ENCODE results near the gene MIA. TPM values are rescaled to one million over a fixed set of nuclear protein-coding genes. Genes with fewer than 3 reads are reported as not detected.
A peak's percentile ranks its signal among the peaks of the same experiment; 100 is the strongest.
"Not testable (repeated sequence)": the region's sequence is repeated elsewhere in the genome, so short reads cannot be mapped to it uniquely, and the experiment has no call there.

MIA gene
- total and polyA plus RNA-seq, 2 of the 8 experiments (the other 6 are each of a cell fraction or from before 2014, with no cell fraction given): not detected

GRCh38 chr19:40818480-40819399 lies 43.4 kb downstream of the MIA start:
- Histone ChIP-seq H4K5ac (ENCODE audit: insufficient read length, low read depth, low read length) (peak overlapping the region; percentile 72), H3K18ac (ENCODE audit: extremely low read depth, low read length) (peak overlapping the region; percentile 90), H2BK5ac (ENCODE audit: low read depth, low read length) (peak overlapping the region; percentile 88; the same call in 1 of the 2 replicates), H4K8ac (ENCODE audit: extremely low read depth, insufficient read depth, low read length) (peak overlapping the region; percentile 51; the same call in 1 of the 2 replicates), H3K4me2 (ENCODE audit: insufficient read depth in 1 of 2, low read depth in 2 of 2, low read length in 2 of 2) (peak overlapping the region; percentile 85 to 93), H2BK15ac (ENCODE audit: low read length) (peak overlapping the region; percentile 99; the same call in 1 of the 2 replicates), H3K4me3 (ENCODE audit: extremely low read depth in 1 of 4, insufficient read depth in 2 of 4, low read depth in 3 of 4, low read length in 4 of 4) (peak overlapping the region in 2 of 4 experiments; percentile 11 to 49; a peak in 2 of 8 replicates), H2AFZ (ENCODE audit: low read length) (peak overlapping the region; percentile 92; the same call in 1 of the 2 replicates), H2BK12ac (ENCODE audit: low read depth, low read length) (peak overlapping the region; percentile 92; the same call in 1 of the 2 replicates)
- H2BK20ac ChIP-seq (ENCODE audit: low read length); H4K20me1 ChIP-seq (replicated peaks in 1 of 2; ENCODE audit: control insufficient read depth in 1 of 2, insufficient read depth in 2 of 2, low read length in 2 of 2); H3K79me1 ChIP-seq (ENCODE audit: low read depth, low read length); H3K23me2 ChIP-seq (ENCODE audit: low read depth, low read length); H3K27me3 ChIP-seq (replicated peaks in 1 of 4; ENCODE audit: control insufficient read depth in 3 of 4, extremely low read depth in 1 of 4, insufficient read depth in 3 of 4, low read length in 3 of 4); FAIRE-seq; H3K79me2 ChIP-seq (ENCODE audit: control insufficient read depth in 1 of 2, insufficient read depth in 2 of 2, low read length in 2 of 2); H3K14ac ChIP-seq (ENCODE audit: insufficient read length); H3K4ac ChIP-seq (replicated peaks; ENCODE audit: insufficient read length, low read depth, low read length); H3K36me3 ChIP-seq (ENCODE audit: control insufficient read depth in 2 of 4, insufficient read depth in 4 of 4, low read length in 3 of 4); H2BK120ac ChIP-seq (replicated peaks; ENCODE audit: low read depth, low read length); H2AK5ac ChIP-seq (ENCODE audit: low read depth, low read length); H3K9ac ChIP-seq (replicated peaks in 1 of 4; ENCODE audit: extremely low read depth in 1 of 4, low read depth in 3 of 4, low read length in 3 of 4); H3K27ac ChIP-seq (ENCODE audit: low read depth, low read length); H3K56ac ChIP-seq (replicated peaks; ENCODE audit: insufficient read length, low read depth, low read length); H3K4me1 ChIP-seq (replicated peaks in 1 of 4; ENCODE audit: control insufficient read depth in 3 of 4, insufficient read depth in 4 of 4, low read length in 3 of 4); H3K23ac ChIP-seq (ENCODE audit: insufficient read length); H4K91ac ChIP-seq (replicated peaks; ENCODE audit: insufficient read length, low read length); H3K9me3 ChIP-seq (ENCODE audit: insufficient read depth in 2 of 2, low read depth in 1 of 2, low read length in 1 of 2): not testable (repeated sequence)
- POLR2A ChIA-PET (ENCODE audit: partially characterized antibody): interaction anchor here (0.9 to 2.2 kb wide), 5 partner anchors 10 to 66 kb away, joined by 3 to 8 read pairs (median 4); partner anchors contain the start of gene EGLN2
- 35% methylated on average over 24 of the region's 36 CpGs; no CpG with 5 or more reads in 1 of the 2 experiments for WGBS, 2 experiments (ENCODE audit: extremely low coverage in 1 of 2, insufficient coverage in 1 of 2, insufficient read length in 1 of 2, insufficient replicate concordance in 2 of 2, low coverage in 1 of 2, low lambda C conversion rate in 2 of 2, missing lambda C conversion rate in 1 of 2)
- CTCF ChIA-PET (ENCODE audit: partially characterized antibody): interaction anchor here (0.7 to 3.0 kb wide), 18 partner anchors 10 to 325 kb away, joined by 3 to 16 read pairs (median 6); partner anchors contain the start of genes ACTMAP and SNRPA
- peak in 1 of 2 experiments; percentile 76 for DNase-seq (ENCODE audit: low read depth in 1 of 2, low spot score in 2 of 2)
- TF ChIP-seq RAD21 (IDR thresholded peaks at IDR 0.05 in 1 of 2, conservative IDR thresholded peaks at IDR 0.05 in 1 of 2; ENCODE audit: low read depth in 2 of 2, low read length in 2 of 2): peak; percentile 24 to 25; a peak in 3 of 4 replicates
- TF ChIP-seq, protein P1, sequence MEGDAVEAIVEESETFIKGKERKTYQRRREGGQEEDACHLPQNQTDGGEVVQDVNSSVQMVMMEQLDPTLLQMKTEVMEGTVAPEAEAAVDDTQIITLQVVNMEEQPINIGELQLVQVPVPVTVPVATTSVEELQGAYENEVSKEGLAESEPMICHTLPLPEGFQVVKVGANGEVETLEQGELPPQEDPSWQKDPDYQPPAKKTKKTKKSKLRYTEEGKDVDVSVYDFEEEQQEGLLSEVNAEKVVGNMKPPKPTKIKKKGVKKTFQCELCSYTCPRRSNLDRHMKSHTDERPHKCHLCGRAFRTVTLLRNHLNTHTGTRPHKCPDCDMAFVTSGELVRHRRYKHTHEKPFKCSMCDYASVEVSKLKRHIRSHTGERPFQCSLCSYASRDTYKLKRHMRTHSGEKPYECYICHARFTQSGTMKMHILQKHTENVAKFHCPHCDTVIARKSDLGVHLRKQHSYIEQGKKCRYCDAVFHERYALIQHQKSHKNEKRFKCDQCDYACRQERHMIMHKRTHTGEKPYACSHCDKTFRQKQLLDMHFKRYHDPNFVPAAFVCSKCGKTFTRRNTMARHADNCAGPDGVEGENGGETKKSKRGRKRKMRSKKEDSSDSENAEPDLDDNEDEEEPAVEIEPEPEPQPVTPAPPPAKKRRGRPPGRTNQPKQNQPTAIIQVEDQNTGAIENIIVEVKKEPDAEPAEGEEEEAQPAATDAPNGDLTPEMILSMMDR (IDR thresholded peaks at IDR 0.05; ENCODE audit: control extremely low read depth in 1 of 3, insufficient read depth in 1 of 3, low read depth in 1 of 3, low read length in 3 of 3): peak in 2 of 3 experiments; percentile 48 to 57; a peak in 3 of 4 replicates

Data from H1 (cell line).